NCI-H524 (cell line): Measurements from ENCODE around the gene ANGPTL1.

Experiments used
- DNase-seq, 2 experiments: peaks; one replicate each; lab custom pipeline; 2025; lab: John Stamatoyannopoulos, UW

The ANGPTL1 gene, protein sequence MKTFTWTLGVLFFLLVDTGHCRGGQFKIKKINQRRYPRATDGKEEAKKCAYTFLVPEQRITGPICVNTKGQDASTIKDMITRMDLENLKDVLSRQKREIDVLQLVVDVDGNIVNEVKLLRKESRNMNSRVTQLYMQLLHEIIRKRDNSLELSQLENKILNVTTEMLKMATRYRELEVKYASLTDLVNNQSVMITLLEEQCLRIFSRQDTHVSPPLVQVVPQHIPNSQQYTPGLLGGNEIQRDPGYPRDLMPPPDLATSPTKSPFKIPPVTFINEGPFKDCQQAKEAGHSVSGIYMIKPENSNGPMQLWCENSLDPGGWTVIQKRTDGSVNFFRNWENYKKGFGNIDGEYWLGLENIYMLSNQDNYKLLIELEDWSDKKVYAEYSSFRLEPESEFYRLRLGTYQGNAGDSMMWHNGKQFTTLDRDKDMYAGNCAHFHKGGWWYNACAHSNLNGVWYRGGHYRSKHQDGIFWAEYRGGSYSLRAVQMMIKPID

DNA sequence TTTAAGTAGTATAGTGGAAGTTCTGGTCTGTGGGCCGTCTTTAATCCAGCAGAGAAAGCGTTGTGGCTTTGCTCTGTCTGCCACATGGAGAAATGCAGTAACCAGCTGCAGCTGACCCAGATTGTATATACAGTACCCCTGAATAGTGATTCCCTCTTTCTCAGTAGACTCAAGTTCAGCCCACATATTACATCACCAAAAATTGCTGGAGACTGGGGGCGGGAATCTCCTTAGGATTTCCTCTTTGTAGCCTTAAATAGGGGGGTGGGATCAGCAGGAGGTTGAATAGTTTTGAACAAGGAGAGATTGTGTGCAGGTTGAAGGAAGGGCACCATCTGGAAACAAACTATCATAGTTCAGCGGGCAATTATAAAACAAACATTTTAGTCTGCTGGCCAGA, at the start of gene ANGPTL1:
TSS of gene ANGPTL1 (minus strand) at position 134 of the 400 bp plus-strand sequence. CDS start 5,301 bp downstream, outside the sequence.
- DNase-seq: no peak

DNA sequence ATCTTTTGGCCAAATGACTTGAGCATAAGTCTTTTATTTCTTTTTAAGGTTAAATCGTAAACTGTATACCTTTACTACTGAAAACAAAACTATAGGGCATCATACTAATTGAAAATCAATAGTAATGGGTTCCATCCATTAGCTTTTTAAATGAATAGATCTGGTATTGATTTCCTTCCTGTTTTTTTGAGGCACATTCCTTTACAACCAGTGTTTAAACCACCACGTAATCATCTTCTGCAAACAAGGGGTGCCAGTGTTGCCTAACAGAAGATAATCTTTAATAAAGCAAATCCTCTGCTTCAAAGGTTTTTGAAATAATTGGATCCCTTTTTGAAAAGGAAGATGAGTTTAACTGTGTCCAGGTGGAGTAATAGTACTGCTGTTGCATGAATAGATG, 48.7 kb upstream of the ANGPTL1 start:
- DNase-seq: no peak

DNA sequence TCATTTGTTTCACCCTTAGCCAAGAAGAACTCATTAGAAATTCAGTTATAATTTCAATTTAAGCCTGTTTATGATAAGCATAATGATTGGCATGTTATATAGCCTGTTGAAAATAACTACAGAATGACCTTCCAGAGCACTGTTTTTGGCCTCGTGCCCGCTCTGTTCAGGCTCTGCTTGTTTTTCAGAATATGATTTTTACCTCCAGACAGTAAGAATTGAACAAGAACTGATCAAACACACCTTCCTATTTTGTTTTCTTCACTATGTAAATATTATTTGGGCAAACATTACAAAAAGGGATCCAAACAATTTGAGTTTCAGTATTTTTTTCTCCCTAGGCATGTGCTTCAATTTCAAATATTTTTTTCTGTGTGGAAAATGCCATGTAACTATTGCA, 48.1 kb upstream of the ANGPTL1 start:
- DNase-seq: no peak

DNA sequence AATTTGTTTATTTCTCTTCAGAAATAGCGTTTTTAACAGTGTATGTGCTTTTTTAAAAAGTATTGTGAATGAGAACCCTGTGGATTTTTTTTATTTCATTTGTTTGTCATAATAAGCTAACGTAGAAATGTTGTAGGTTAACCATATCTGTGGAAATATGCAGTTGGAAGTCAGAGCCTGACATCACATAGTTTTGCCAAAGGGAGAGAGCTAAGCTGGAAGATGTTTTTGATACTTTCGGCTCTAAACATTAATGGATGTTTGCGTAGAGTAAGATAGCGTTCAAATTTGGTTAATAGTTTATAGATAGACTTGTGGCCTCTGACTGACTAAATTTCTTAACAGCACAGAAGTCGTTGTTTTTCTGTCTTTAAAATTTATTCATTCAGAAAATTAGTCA, 47.4 kb upstream of the ANGPTL1 start:
- DNase-seq: no peak

DNA sequence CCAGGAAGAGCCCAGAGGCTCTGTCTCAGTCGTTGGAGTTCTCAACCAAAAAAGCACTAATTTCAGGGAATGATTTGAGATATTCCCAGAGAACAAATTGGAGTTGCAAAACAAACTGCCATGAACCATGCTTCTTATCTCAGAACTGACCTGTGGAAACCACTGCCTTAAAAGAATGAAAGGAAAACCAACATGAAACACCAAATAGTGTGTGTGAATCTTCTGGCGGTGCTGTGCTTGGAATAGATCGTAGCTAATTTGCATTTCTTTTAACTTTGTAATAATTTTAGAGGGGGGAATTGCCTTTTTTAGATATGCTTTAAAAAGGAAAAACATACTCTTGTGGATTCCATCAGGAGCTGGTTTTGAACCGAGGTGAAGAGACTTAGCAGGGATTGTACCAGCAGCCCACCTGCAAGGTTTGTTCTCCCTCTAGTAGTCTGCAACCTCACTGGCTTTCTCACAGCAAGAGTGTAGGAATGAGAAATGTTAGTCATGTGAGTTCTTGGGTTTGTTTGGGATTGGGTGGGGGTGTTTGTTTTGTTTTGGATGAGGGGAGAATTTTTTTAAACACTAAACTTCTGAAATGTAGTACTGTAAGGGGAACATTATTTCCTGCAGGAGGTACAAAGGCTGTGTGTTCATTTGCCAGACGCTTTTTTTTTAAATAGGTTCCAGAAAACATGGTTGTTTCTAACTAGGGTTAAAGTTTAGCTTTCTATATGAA, 45.7 kb upstream of the ANGPTL1 start:
- DNase-seq: no peak

DNA sequence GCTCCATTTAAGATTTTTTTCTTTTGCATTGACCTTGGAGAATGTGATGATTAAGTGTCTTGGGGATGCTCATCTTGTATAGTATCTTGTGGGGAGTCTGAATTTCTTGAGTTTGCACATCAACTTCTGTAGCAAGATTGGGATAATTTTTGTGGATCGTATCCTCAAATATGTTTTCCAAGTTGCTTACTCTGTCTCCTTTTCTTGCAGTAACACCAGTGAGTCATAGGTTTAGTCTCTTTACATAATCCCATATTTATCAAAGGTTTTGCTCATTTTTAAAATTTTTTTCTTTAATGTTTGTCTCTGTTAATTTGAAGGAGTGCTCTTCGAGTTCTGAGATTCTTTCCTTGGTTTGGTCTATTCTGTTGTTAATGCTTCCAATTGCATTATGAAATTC, 41.7 kb upstream of the ANGPTL1 start:
- DNase-seq: no peak

DNA sequence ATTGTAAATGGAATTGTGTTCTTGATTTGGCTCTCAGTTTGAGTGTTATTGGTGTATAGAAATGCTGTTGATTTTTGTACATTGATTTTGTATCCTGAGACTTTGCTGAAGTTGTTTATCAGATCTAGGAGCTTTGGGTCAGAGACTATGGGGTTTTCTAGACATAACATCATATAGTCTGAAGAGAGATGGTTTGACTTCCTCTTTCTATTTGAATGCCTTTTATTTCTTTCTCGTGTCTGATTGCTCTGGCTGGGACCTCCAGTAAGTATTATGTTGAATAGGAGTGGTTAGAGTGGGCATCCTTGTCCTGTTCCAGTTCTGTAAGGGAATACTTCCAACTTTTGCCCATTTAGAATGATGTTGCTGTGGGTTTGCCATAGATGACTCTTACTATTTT, 39.1 kb upstream of the ANGPTL1 start:
- DNase-seq: no peak

DNA sequence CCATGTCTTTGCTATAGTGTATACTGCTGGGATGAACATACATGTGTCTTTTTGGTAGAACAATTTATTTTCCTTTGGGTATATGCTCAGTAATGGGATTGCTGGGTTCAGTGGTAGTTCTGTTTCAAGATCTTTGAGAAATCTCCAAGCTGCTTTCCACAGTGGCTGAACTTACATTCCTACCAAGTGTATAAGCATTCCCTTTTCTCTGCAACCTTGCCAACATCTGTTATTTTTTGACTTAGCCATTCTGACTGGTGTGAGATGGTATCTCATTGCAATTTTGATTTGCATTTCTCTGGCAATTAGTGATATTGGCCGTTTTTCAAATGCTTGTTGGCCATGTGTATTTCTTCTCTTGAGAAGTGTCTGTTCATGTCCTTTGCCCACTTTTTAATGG, 37.5 kb upstream of the ANGPTL1 start:
- no peak for DNase-seq

DNA sequence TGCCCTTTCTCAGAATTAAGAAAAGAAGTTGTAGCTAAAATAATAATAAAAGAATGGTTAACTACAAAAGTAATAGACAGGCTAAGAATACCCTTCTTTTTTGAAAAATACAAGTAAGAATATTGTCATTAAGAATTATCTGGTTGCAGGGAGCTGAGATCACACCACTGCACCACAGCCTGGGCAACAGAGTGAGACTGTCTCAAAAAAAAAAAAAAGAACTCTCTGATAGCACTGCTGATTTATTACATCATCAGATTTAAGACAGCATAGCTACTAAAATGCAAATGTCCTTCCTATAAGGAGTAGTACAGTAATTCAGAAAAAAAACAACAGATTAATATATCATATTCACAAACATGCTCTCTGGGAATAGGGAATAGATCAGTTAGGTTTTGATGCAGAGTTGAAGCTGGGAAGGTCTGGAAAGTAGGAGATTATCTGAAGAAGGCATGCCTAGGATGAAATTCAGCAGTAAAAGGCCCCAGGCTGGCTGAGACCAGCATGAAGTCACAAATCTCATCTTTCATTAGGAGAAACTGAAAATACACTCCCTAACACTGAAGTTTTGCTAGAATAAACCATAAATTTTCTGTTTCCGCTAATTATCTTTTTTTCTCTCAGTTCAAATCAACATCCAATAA, 30.7 kb upstream of the ANGPTL1 start:
- DNase-seq: no peak

DNA sequence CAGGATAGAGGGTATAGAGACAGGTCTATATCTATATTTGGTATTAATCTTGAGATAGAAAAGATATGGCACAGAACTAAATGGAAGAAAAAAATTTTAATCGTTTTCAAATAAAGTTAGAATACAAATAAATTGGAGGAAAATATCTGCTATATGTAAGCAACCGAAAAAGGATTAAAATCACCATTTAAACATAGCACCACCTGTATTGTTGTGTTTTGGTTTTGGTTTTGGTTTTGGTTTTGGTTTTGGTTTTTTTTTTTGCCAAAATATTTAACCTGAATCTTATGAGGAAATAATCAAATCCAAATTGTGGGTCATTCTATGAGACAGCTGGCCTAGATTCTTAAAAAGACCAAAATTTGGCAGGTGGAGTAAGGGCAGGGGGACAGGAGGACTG, 28.5 kb upstream of the ANGPTL1 start:
- no peak for DNase-seq

DNA sequence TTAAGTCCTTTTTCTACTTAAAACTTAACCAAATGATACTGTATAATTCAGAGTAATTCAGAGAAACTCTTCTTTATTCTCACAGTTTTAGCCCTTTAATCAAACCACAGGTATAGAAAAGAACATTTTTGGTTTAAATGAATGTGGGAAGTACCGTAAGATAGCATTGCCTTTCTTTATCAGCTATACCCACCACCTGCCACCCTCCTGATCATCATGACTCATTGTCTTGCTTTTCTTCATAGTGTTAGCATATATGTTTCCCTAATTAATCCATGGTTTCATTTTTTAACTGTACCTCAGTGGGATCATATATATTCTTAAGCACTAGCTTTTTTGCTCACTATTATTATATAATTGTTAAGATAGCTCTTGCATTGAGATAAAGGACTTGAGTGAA, 27.5 kb upstream of the ANGPTL1 start:
- DNase-seq: no peak

DNA sequence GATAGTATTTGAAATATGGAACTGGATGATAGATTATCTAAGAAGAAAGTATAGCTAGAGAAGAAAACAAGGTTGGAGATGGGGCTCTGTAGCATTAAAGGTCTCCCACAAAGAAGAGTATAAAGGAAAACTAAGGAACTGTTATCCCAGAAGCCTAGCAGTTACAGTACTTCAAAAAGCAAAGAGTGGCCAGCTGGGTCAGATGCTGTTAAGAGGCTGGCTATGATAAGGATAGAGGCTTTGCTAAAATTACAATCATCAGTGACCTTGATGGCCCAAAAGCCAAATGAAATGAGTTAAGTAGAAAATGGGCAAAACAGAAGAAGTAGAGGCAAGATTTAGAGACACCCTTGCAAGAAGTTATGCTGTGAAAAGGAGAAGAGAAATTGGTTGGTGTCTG, 25.1 kb upstream of the ANGPTL1 start:
- DNase-seq: no peak

DNA sequence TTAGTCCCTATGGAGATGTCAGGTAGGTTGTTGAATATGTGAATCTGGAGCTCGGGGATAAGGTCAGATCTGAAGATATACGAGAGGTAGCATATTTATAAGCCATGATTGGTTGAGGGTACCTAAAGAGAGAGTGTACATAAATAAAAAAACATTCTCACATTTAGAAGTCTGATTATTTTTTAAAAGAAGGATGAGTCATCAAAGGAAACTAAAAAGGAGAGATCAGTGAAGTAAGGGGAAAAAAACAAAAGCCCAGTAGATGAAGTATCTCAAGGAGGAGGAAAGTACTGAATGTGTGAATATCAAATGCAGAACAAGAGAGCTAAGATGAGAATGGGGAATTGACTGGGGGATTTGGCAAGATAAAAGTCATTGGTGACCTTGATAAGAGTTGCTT, 15.7 kb upstream of the ANGPTL1 start:
- DNase-seq: no peak

DNA sequence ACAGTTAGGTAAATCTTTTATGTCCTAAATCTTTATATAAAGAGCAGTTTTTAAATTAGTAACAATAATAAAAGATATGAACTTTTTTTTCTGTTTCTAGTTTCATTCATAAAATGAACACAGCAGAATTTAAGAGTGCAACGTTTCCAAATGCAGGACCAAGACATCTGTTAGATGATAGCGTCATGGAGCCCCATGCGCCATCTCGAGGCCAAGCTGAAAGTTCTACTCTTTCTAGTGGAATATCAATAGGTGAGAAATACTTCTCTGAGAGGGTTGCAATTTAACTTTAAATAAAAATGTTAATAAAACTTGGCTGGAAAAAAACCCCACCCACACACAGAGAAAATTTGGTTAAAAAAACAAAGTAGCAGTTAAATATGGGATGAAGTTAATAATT, 15.0 kb upstream of the ANGPTL1 start:
- DNase-seq: no peak

DNA sequence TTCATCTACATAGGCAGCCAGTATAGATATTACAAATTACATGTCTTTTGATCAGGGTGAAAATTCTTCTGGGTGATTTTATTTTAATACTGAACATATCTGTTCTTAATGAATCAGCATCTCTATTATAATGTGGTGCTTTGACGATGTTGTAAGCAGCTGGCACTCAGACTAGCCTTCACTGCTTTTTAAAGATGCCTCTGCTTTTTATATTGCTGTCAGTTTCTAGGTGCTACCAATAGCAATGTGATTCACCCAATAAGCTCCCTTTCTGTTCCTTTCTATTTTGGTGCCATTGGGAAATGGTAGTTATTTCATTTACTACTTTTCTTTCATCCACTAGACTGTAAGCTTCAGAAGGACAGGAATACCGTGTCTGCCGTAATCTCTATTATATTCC, 11.1 kb upstream of the ANGPTL1 start:
- no peak for DNase-seq

DNA sequence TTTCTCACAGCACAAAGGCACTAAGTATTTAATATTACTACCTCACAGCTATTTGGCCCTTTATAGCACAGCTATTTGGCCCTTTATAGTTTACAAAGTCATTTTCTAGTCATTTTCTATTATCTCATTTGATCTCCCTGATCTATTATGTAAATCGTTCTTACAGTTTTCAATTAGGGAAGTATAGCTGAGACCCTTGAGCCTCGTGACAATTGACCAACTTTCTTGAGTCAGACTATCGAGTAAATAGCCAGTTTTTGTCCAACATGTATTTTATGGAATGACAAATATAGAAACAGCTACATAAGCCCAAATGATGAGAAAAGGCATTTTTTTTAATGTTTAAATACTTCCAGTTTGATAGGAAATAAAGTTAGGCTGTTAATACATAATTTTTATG, 7.0 kb upstream of the ANGPTL1 start:
- no peak for DNase-seq

DNA sequence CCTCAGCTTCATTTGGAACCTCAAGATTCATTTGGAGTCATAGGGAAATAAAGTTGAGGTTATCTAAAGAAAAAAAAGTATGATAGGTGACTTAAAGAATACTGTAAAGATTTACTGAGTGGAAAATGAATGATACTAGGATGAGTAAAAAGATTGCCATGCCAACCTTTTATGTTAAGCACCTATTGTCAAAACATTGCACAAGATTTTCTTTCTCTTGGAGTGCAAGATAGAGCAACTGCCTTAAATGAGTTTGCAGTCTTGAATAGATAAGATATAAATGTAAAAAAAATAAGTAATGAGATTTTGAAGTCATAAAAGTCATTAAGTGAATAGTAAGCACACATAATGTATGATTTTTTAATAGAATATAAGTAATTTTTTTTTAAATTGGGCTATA, 5.1 kb upstream of the ANGPTL1 start:
- no peak for DNase-seq

DNA sequence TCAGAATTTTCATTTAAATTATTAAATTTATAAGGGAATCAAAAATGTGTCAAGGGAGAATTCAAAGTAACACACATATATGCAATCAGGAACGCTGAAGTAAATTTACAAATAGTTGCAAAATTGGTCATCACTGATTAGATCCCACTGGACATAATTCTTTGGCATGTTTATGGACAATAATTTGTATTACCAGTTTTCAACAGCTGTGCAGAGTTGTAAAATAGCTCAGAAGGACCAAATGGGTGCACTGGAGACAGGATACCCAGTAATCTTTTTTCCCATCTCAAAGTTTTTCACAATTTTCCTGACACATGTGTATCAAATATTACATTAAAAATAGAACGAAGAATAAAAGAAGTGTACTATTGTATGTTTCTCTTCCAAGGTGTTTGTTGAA, 4.1 kb upstream of the ANGPTL1 start:
- no peak for DNase-seq

DNA sequence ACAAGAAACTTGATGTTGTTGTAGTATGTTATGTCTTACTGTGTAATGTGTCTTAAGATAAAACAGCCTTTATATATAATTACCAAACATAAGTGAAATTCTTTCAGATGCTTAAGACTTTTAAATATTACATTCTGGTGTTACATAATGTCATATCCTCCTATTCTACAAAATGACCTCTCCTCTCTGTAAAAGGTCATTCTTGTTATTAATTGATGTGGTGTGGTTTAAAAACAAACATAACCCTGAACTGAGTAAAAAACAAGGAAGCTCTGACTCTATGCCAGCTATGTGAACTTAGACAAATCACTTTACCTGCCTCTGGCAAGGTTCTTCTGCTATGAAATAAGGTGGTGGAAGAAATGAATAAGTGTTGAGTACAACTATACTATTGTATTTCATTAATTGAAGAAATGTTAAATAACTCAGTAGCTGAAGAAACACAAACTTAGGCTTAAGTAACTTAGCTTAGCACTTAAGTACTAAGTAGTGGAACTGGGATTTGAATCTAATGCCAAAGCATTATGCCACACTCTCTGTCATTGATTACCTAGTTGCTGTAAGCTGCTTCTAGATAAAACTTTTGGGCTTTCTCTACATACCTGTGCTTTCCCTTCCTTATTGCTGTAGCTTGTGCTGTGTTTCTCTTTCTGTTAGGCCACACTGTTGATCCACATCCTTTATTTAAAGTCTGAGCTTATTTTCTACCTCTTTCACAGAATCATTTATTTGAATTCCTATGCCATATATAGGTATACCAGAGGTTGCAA, 859 bp upstream of the ANGPTL1 start:
- DNase-seq: no peak

DNA sequence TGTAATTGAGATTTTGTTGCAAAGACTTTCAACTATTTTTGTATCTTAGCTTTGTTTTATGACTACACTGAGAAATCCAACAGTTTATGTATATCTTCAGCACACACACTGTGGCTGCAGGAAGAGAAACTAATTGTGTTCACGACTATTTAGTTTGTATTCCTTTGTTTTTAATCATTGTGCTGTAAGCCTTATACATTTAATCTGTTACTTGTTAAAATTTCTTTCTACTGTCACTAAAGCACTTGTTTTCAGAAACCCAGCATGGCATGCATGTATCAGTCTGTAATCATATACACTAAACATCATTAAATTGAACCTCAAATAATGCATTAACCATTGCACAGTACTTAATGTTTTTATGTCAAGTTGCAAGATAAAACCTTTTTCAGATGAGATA, 656 bp downstream of the ANGPTL1 start:
- DNase-seq: no peak

DNA sequence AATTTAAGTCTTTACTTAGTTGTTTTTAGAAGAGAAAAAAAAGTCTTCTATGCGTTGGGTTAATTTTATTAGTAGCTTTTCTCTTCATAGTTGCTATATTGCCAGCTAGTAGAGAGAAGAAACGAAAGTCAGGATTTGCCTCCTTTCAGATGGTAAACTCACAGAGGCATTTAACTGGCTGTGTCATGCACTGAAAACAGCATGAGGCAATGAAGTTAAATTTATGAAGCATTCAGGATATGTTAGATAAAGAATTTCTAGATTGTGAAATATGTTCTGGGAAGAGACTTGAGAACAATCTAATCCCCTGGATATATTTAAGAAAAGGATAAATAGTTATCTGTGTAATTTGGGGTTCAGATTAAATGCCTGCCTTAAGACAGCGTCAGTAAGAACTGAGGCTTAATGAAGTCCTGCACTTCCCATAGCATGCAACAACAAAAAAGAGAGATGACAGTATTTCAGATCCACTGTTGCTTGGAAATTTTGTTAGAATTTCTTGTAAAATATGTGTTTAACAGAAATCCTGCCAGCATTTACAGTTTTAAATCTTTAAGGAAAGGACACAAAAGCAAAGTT, 1.7 kb downstream of the ANGPTL1 start:
- no peak for DNase-seq

DNA sequence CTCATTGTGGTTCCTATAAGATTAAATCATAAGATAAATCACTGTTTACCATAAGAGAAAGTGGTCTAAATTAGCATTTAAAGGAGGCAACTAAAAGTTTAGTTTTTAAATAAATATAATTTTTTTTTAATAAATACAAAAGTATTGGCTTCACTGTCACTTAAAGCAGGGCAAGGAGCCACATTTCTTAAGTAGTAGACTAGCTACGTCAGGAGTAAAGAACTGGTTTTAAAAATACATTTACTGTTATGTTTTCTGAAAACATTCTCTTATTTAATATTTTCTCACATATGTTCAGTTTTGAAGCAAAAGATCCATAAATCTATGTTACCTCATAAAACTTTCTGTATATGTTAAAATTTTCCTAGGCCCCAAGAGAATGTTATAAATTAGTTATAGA, 2.2 kb downstream of the ANGPTL1 start:
- no peak for DNase-seq
